Tibial nerve (tissue), 3 donors: Measurements from ENCODE around the gene NFIB.

Experiments
- CTCF ChIP-seq, 5 experiments: fragments of 200-600 bp in 3 of 5; fragments of 450-650 bp in 2 of 5; sonication (generic) in 3 of 5; IDR thresholded peaks; one replicate each; pipeline ENCODE4 v1.5.1; 2016 to 2019; ENCODE audit warnings: antibody characterized with exemption in 5 of 5, mild to moderate bottlenecking in 3 of 5, moderate library complexity in 2 of 5
- POLR2A ChIP-seq, 2 donors: fragments of 450-650 bp; IDR thresholded peaks; one replicate each; pipeline ENCODE4 v1.6.1; 2017; ENCODE audit warnings: antibody characterized with exemption in 2 of 2, mild to moderate bottlenecking in 2 of 2, moderate library complexity in 2 of 2

- TF ChIP-seq POLR2A (IDR thresholded peaks at IDR 0.05) (no peak), CTCF (IDR thresholded peaks at IDR 0.05) (no peak)
These were observed 51.1 kb downstream of the NFIB start for GRCh38 chr9:14262827-14263226.
